HG03575 (cell line): ENCODE measurements around the gene SLC27A2.

Source experiments
- ATAC-seq: cut with Tn5 transposase; IDR thresholded peaks from one replicate; pipeline ENCODE4 v1.9.1; 2021; ENCODE audit not compliant: unreplicated experiment, insufficient number of reproducible peaks, low FRiP score; ENCODE audit errors: extremely low read depth

The SLC27A2 gene

GRCh38 chr15:50229336-50229735, 47.3 kb downstream of the SLC27A2 start:
- ATAC-seq: no peak

GRCh38 chr15:50231761-50232160, 49.8 kb downstream of the SLC27A2 start:
- ATAC-seq: no peak

GRCh38 chr15:50232791-50233190, 50.8 kb downstream of the SLC27A2 start:
- no peak for ATAC-seq

- ATAC-seq: no peak
Measured at GRCh38 chr15:50233192-50233736, 51.3 kb downstream of the SLC27A2 start.

- no peak for ATAC-seq
Measured at GRCh38 chr15:50234764-50235163, 52.8 kb downstream of the SLC27A2 start.

GRCh38 chr15:50235794-50236193, 53.8 kb downstream of the SLC27A2 start:
- ATAC-seq: no peak

- no peak for ATAC-seq
Measured at GRCh38 chr15:50236433-50236832, 54.4 kb downstream of the SLC27A2 start.

- no peak for ATAC-seq
Measured at GRCh38 chr15:50238255-50238654, 56.3 kb downstream of the SLC27A2 start.

GRCh38 chr15:50241684-50242450, 59.9 kb downstream of the SLC27A2 start:
- ATAC-seq: no peak

- ATAC-seq: no peak
Measured at GRCh38 chr15:50244153-50244552, 62.2 kb downstream of the SLC27A2 start.

- no peak for ATAC-seq
Measured at GRCh38 chr15:50244959-50245624, 63.1 kb downstream of the SLC27A2 start.

GRCh38 chr15:50246631-50247030, 64.6 kb downstream of the SLC27A2 start:
- no peak for ATAC-seq

GRCh38 chr15:50247819-50248655, 66.0 kb downstream of the SLC27A2 start:
- ATAC-seq: peak; percentile 95

- ATAC-seq: no peak
Measured at GRCh38 chr15:50248994-50249582, 67.1 kb downstream of the SLC27A2 start.

GRCh38 chr15:50249704-50250103, 67.7 kb downstream of the SLC27A2 start:
- ATAC-seq: no peak

- no peak for ATAC-seq
Measured at GRCh38 chr15:50250760-50251394, 68.9 kb downstream of the SLC27A2 start.

- ATAC-seq: no peak
Measured at GRCh38 chr15:50251638-50252182, 69.7 kb downstream of the SLC27A2 start.

- ATAC-seq: no peak
Measured at GRCh38 chr15:50252556-50252955, 70.6 kb downstream of the SLC27A2 start.
